ENCODE results near the gene WDFY4. TPM values are rescaled to one million over a fixed set of nuclear protein-coding genes. Genes with fewer than 3 reads are reported as not detected.

The WDFY4 gene
- polyA plus RNA-seq, 1 experiment = not detected

- TF ChIP-seq, protein P1, sequence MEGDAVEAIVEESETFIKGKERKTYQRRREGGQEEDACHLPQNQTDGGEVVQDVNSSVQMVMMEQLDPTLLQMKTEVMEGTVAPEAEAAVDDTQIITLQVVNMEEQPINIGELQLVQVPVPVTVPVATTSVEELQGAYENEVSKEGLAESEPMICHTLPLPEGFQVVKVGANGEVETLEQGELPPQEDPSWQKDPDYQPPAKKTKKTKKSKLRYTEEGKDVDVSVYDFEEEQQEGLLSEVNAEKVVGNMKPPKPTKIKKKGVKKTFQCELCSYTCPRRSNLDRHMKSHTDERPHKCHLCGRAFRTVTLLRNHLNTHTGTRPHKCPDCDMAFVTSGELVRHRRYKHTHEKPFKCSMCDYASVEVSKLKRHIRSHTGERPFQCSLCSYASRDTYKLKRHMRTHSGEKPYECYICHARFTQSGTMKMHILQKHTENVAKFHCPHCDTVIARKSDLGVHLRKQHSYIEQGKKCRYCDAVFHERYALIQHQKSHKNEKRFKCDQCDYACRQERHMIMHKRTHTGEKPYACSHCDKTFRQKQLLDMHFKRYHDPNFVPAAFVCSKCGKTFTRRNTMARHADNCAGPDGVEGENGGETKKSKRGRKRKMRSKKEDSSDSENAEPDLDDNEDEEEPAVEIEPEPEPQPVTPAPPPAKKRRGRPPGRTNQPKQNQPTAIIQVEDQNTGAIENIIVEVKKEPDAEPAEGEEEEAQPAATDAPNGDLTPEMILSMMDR (IDR thresholded peaks at IDR 0.05; ENCODE audit: insufficient read depth, low read depth, low read length) = no peak
- POLR2A ChIA-PET = no interaction called here
- no peak for DNase-seq (ENCODE audit: low read depth)
- CTCF ChIA-PET = no interaction called here
- Histone ChIP-seq H3K36me3 (ENCODE audit: control insufficient read depth, insufficient read depth, low read length) (no peaks in the 10 kb centered on the region), H3K4me3 (ENCODE audit: low read depth, low read length) (no peak overlapping the region), H3K27me3 (ENCODE audit: control insufficient read depth, insufficient read depth, low read length) (no peaks in the 10 kb centered on the region; the same call in 1 of the 2 replicates)
These were observed 134.3 kb downstream of the WDFY4 start for GRCh38 chr10:48818861-48819520.

GRCh38 chr10:48819783-48820182, 135.1 kb downstream of the WDFY4 start:
- Histone ChIP-seq H3K27me3 (ENCODE audit: control insufficient read depth, insufficient read depth, low read length) (no peaks in the 10 kb centered on the region; the same call in 1 of the 2 replicates), H3K36me3 (ENCODE audit: control insufficient read depth, insufficient read depth, low read length) (no peaks in the 10 kb centered on the region), H3K4me3 (ENCODE audit: low read depth, low read length) (no peak overlapping the region)
- POLR2A ChIA-PET = no interaction called here
- CTCF ChIA-PET = no interaction called here
- TF ChIP-seq, protein P1 (IDR thresholded peaks at IDR 0.05; ENCODE audit: insufficient read depth, low read depth, low read length) = no peak
- no peak for DNase-seq (ENCODE audit: low read depth)

DNA sequence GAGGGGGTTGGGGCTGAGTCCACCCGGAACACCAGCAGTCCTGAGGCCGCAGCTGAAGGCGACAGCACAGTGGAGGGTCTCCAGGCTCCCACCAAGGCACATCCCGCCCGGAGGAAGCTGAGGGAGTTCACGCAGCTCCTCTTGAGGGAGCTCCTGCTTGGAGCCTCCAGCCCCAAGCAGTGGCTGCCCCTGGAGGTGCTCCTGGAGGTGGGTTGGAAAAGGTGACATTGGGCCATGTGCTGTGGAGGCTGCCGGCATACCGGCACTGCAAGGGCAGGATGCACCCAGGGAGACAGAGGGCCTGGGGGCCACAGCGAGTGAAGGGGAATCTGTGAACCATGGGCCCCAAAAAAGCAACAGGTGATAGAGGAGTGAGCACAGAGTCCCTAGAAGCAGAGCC, 135.6 kb downstream of the WDFY4 start:
- H3K4me3 ChIP-seq (ENCODE audit: low read depth, low read length) = no peak overlapping the region
- ChIA-PET CTCF (no interaction called here), POLR2A (no interaction called here)
- no peak for DNase-seq (ENCODE audit: low read depth)
- no peaks in the 10 kb centered on the region for H3K36me3 ChIP-seq (ENCODE audit: control insufficient read depth, insufficient read depth, low read length)
- TF ChIP-seq, protein P1 (IDR thresholded peaks at IDR 0.05; ENCODE audit: insufficient read depth, low read depth, low read length) = no peak
- H3K27me3 ChIP-seq (ENCODE audit: control insufficient read depth, insufficient read depth, low read length) = no peaks in the 10 kb centered on the region; the same call in 1 of the 2 replicates

DNA sequence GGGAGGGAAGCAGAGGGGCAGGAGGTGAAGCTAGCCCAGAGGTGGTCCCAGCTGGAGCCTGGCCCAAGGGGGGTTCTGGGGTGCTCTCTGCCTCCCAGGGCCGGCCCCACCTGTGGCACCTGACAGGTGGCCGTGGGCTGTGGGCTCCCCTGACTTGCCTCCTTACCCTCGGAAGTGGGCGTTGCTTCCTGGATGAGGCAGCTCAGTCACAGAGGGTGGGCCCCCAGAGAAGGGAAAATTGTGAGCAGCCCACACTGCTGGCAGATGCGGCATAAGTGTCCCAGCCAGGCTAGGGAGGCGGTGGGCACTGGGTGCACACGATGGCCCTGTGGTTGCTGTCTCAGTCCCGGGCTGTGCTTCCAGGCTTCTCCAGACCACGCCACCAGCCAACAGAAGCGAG, 136.0 kb downstream of the WDFY4 start:
- DNase-seq (ENCODE audit: low read depth) = no peak
- Histone ChIP-seq H3K36me3 (ENCODE audit: control insufficient read depth, insufficient read depth, low read length) (no peaks in the 10 kb centered on the region), H3K27me3 (ENCODE audit: control insufficient read depth, insufficient read depth, low read length) (no peaks in the 10 kb centered on the region; the same call in 1 of the 2 replicates), H3K4me3 (ENCODE audit: low read depth, low read length) (no peak overlapping the region)
- ChIA-PET CTCF (no interaction called here), POLR2A (no interaction called here)
- TF ChIP-seq, protein P1 (IDR thresholded peaks at IDR 0.05; ENCODE audit: insufficient read depth, low read depth, low read length) = no peak

- TF ChIP-seq, protein P1 (IDR thresholded peaks at IDR 0.05; ENCODE audit: insufficient read depth, low read depth, low read length) = no peak
- no peak for DNase-seq (ENCODE audit: low read depth)
- Histone ChIP-seq H3K36me3 (ENCODE audit: control insufficient read depth, insufficient read depth, low read length) (no peaks in the 10 kb centered on the region), H3K4me3 (ENCODE audit: low read depth, low read length) (no peak overlapping the region), H3K27me3 (ENCODE audit: control insufficient read depth, insufficient read depth, low read length) (no peaks in the 10 kb centered on the region; the same call in 1 of the 2 replicates)
- POLR2A ChIA-PET = no interaction called here
- CTCF ChIA-PET = no interaction called here
These were observed 136.4 kb downstream of the WDFY4 start for GRCh38 chr10:48821111-48821510.
